GM12878 (cell line): ENCODE results near the gene CA7. TPM values are rescaled to one million over a fixed set of nuclear protein-coding genes. Genes with fewer than 3 reads are reported as not detected.

ENCODE experiments used
- ATAC-seq: fragments of 200-7000 bp; cut with Tn5 transposase; 3 replicates; pipeline ENCODE4 v1.9.1; 2020; ENCODE audit warnings: mild to moderate bottlenecking, moderate library complexity
- BruUV-seq: library from RNA; stranded (reverse); fragments of 400-500 nt; replicated peaks from 2 replicates; lab custom pipeline; 2021; lab: Mats Ljungman, UMichigan
- CTCF ChIA-PET: fragments of 300-600 bp; sonication (Branson Sonifier 250); formaldehyde crosslinking; extraction: SDS; loops from one replicate; lab custom pipeline; 2021; ENCODE audit warnings: inconsistent platforms; lab: Yijun Ruan, JAX
- POLR2A ChIA-PET: fragments of 350-600 bp; formaldehyde crosslinking; extraction: SDS; loops from one replicate; lab custom pipeline; 2021; ENCODE audit warnings: inconsistent platforms; lab: Charles Lee
- RAD21 ChIA-PET: fragments of 300-600 bp; sonication (Branson Sonifier 250); formaldehyde crosslinking; loops from one replicate; lab custom pipeline; 2023; ENCODE audit warnings: antibody characterized with exemption; ENCODE audit not compliant: unreplicated experiment; lab: Charles Lee
- SMC1A ChIA-PET: fragments of 300-600 bp; sonication (Branson Sonifier 250); formaldehyde crosslinking; loops from one replicate; lab custom pipeline; 2023; ENCODE audit not compliant: unreplicated experiment, uncharacterized antibody; lab: Charles Lee
- DNase-seq: peaks from one replicate; pipeline ENCODE4 v3.0.0-alpha.2; 2011; ENCODE audit warnings: low read depth, low spot score
- FAIRE-seq: peaks from 3 replicates; lab custom pipeline; 2011; peaks lifted over from hg19 to GRCh38; lab: Jason Lieb, UNC
- H2AFZ ChIP-seq: 2 replicates; pipeline ENCODE4 v1.6.0; 2011; ENCODE audit warnings: low read depth, low read length, control low read depth; ENCODE audit not compliant: control insufficient read depth
- H3K27ac ChIP-seq: 2 replicates; pipeline ENCODE4 v1.5.1; 2011; ENCODE audit warnings: control low read depth; ENCODE audit not compliant: control insufficient read depth, insufficient read depth
- H3K27me3 ChIP-seq, 2 experiments: replicated peaks in 1 of 2; 2 replicates each; pipeline versions ENCODE4 v1.6.0 to v1.6.1; 2011; ENCODE audit warnings: low read length in 1 of 2; ENCODE audit not compliant: control insufficient read depth in 2 of 2, insufficient read depth in 2 of 2
- H3K36me3 ChIP-seq, 2 experiments: 2 replicates each; pipeline ENCODE4 v1.5.1; 2011; ENCODE audit warnings: low read length in 1 of 2; ENCODE audit not compliant: control insufficient read depth in 2 of 2, insufficient read depth in 2 of 2
- H3K4me1 ChIP-seq: 2 replicates; pipeline ENCODE4 v1.6.1; 2011; ENCODE audit warnings: mild to moderate bottlenecking, low read length, moderate library complexity, mixed read lengths; ENCODE audit not compliant: control insufficient read depth, insufficient read depth
- H3K4me2 ChIP-seq: 2 replicates; pipeline ENCODE4 v1.6.0; 2011; ENCODE audit warnings: control low read depth; ENCODE audit not compliant: control insufficient read depth, insufficient read depth
- H3K4me3 ChIP-seq: fragments of 200-600 bp; sonication (generic); 2 replicates; pipeline ENCODE4 v1.5.1; 2016
- H3K79me2 ChIP-seq: 2 replicates; pipeline ENCODE4 v1.6.0; 2011; ENCODE audit warnings: low read length; ENCODE audit not compliant: control insufficient read depth, insufficient read depth
- H3K9ac ChIP-seq: 2 replicates; pipeline ENCODE4 v1.8.0; 2011; ENCODE audit warnings: low read length, control low read depth, mixed read lengths; ENCODE audit not compliant: control insufficient read depth, insufficient read depth
- H3K9me3 ChIP-seq: replicated peaks from 3 replicates; pipeline ENCODE4 v1.5.1; 2011; ENCODE audit warnings: mild to moderate bottlenecking, low read length; ENCODE audit not compliant: control insufficient read depth, insufficient read depth
- H4K20me1 ChIP-seq: 2 replicates; pipeline ENCODE4 v1.6.0; 2011; ENCODE audit not compliant: control insufficient read depth, insufficient read depth
- BMI1 ChIP-seq: fragments of 450-650 bp; IDR thresholded peaks from 2 replicates; pipeline ENCODE4 v1.6.1; 2016; ENCODE audit warnings: mild to moderate bottlenecking, moderate library complexity, borderline replicate concordance
- EP300 ChIP-seq, 2 experiments: fragments of 150-350 bp in 1 of 2; IDR thresholded peaks; 2 replicates each; pipeline ENCODE4 v1.6.1; 2011 to 2012; ENCODE audit warnings: low read depth in 2 of 2, low read length in 2 of 2, borderline replicate concordance in 1 of 2, improper control_type of control experiment in 1 of 2, inconsistent platforms in 1 of 2; ENCODE audit not compliant: control insufficient read depth in 1 of 2
- FOXM1 ChIP-seq: IDR thresholded peaks from 2 replicates; pipeline ENCODE4 v1.6.1; 2012; ENCODE audit warnings: low read depth, mild to moderate bottlenecking, inconsistent platforms, low read length, moderate library complexity
- NR2F1 ChIP-seq: fragments of 450-650 bp; conservative IDR thresholded peaks from 2 replicates; pipeline ENCODE4 v1.6.1; 2017; ENCODE audit warnings: mild to moderate bottlenecking
- POLR2A ChIP-seq: IDR thresholded peaks from 2 replicates; pipeline ENCODE4 v1.6.1; 2011; ENCODE audit warnings: low read depth, mild to moderate bottlenecking, low read length
- RBBP5 ChIP-seq: fragments of 200-600 bp; sonication (generic); conservative IDR thresholded peaks from 2 replicates; pipeline ENCODE4 v1.6.1; 2016
- SP1 ChIP-seq: IDR thresholded peaks from one replicate; pipeline ENCODE4 v1.6.1; 2011; ENCODE audit warnings: low read depth, low read length
- SPI1 ChIP-seq: IDR thresholded peaks from 2 replicates; pipeline ENCODE4 v1.6.1; 2011; ENCODE audit warnings: low read depth, mild to moderate bottlenecking, low read length, moderate library complexity, borderline replicate concordance; ENCODE audit not compliant: insufficient read depth
- TCF12 ChIP-seq: IDR thresholded peaks from 2 replicates; pipeline ENCODE4 v1.6.1; 2011; ENCODE audit warnings: low read depth, mild to moderate bottlenecking, low read length
- ZZZ3 ChIP-seq: IDR thresholded peaks from 2 replicates; pipeline ENCODE4 v1.6.1; 2011; ENCODE audit warnings: low read depth; ENCODE audit not compliant: control insufficient read depth, insufficient read length
- in situ Hi-C: fragments of 300-500 bp; cut with MboI; formaldehyde crosslinking; loops from 9 replicates; pipeline ENCODE4 v1.14.3; 2018; ENCODE audit warnings: mixed read lengths
- intact Hi-C: fragments of 100-400 bp; cut with micrococcal nuclease; formaldehyde crosslinking; loops from one replicate; pipeline ENCODE4 v1.14.2; 2022; ENCODE audit not compliant: unreplicated experiment
- polyA plus RNA-seq, 11 experiments: library from polyadenylated mRNA; depleted of rRNA in 4 of 11; unstranded in 6 of 11; stranded (reverse) in 5 of 11; fragments of >200 nt; fragmentation: Nextera tagmentation in 4 of 11; fragmentation: Illumina TruSeq in 1 of 11; extraction: Ambion mirVana in 4 of 11; extraction: Trizol in 1 of 11; gene quantifications; 1 replicate in 1 of 11; 2 replicates in 10 of 11; pipeline versions ENCODE4 v1.2.1 to v1.2.3, GENCODE V29; 2011 to 2016; ENCODE audit warnings: inconsistent platforms in 2 of 11, missing spikeins in 2 of 11, low read depth in 1 of 11
- total RNA-seq, 4 experiments: library from RNA; depleted of rRNA in 3 of 4; stranded (reverse); fragments of >200 nt in 3 of 4; fragmentation: Illumina TruSeq in 1 of 4; extraction: Trizol in 1 of 4; gene quantifications; 2 replicates each; pipeline versions ENCODE4 v1.2.1 to v1.2.3, GENCODE V29; 2013 to 2021
- TF ChIP-seq, protein P1 (sequence below): IDR thresholded peaks from 2 replicates; pipeline ENCODE4 v1.6.1; 2011; ENCODE audit warnings: mild to moderate bottlenecking, low read depth, low read length, moderate library complexity; ENCODE audit not compliant: insufficient replicate concordance

CA7 gene
- total and polyA plus RNA-seq, 10 of the 15 experiments (the other 5 are each of a cell fraction or from before 2014, with no cell fraction given), result 0.04 TPM; not detected in 9

DNA sequence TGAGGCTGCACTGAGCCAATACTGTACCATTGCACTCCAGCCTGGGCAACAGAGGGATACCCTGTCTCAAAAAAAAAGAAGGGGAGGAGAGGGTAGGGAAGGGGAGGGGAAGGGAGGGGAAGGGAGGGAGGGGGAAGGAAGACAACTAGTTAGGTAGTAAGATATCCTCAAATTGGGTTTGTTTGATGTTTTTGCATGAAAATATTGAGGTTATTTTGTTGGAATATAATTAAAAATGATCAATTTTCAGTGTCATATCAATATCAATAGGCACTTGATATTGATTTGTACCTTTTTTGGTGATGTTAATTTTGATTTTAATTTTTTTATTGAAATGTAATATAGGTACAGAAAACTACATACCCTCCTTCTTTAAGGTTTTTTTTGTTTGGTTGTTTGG is 19.5 kb downstream of the CA7 start:
- ChIA-PET SMC1A (no interaction called here), POLR2A (no interaction called here)
- Histone ChIP-seq H3K27ac (no peak overlapping the region), H3K36me3 (no peaks in the 10 kb centered on the region), H4K20me1 (no peaks in the 10 kb centered on the region), H3K9ac (no peak overlapping the region), H3K9me3 (no peaks in the 10 kb centered on the region)
- intact Hi-C loops, result no loop called here
- no peak for FAIRE-seq
- no TSS peak for BruUV-seq
- ATAC-seq, result no peak
- TF ChIP-seq RBBP5 (no peak), BMI1 (no peak), NR2F1 (no peak), POLR2A (no peak), EP300 (IDR thresholded peaks at IDR 0.05; ENCODE audit: borderline replicate concordance in 1 of 2, control insufficient read depth in 1 of 2, low read depth in 2 of 2, low read length in 2 of 2) (no peak), SP1 (no peak), SPI1 (no peak), FOXM1 (no peak), TCF12 (no peak), ZZZ3 (no peak)
- TF ChIP-seq, protein P1, sequence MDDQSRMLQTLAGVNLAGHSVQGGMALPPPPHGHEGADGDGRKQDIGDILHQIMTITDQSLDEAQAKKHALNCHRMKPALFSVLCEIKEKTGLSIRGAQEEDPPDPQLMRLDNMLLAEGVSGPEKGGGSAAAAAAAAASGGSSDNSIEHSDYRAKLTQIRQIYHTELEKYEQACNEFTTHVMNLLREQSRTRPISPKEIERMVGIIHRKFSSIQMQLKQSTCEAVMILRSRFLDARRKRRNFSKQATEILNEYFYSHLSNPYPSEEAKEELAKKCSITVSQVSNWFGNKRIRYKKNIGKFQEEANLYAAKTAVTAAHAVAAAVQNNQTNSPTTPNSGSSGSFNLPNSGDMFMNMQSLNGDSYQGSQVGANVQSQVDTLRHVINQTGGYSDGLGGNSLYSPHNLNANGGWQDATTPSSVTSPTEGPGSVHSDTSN, result no peak
- TF ChIP-seq, all 136 proteins: peak for 0
- H3K4me3 ChIP-seq, result no peak overlapping the region
- CTCF ChIA-PET, result interaction anchor here (0.6 to 1.1 kb wide), 2 partner anchors 35 to 627 kb away, joined by 3 to 4 read pairs; no protein-coding TSS in a partner anchor
- DNase-seq, result no peak
- no peaks in the 10 kb centered on the region for H3K79me2 ChIP-seq
- H3K27me3 ChIP-seq, result no peaks in the 10 kb centered on the region
- no peak overlapping the region for H2AFZ ChIP-seq
- in situ Hi-C loops, result loop anchor here (5.0 kb wide), 1 partner anchor 251 kb away; no protein-coding TSS in a partner anchor
- H3K4me1 ChIP-seq, result peaks cover 4% of the 10 kb centered on the region
- no peak overlapping the region for H3K4me2 ChIP-seq
- RAD21 ChIA-PET, result no interaction called here
